ENCODE data around the gene RAD1. TPM values are rescaled to one million over a fixed set of nuclear protein-coding genes. Genes with fewer than 3 reads are reported as not detected.
A peak's percentile ranks its signal among the peaks of the same experiment; 100 is the strongest.

The RAD1 gene
- total RNA-seq, 4 donors from 2014 or later, result 11.4 to 29.9 (median 17.7) TPM

DNA sequence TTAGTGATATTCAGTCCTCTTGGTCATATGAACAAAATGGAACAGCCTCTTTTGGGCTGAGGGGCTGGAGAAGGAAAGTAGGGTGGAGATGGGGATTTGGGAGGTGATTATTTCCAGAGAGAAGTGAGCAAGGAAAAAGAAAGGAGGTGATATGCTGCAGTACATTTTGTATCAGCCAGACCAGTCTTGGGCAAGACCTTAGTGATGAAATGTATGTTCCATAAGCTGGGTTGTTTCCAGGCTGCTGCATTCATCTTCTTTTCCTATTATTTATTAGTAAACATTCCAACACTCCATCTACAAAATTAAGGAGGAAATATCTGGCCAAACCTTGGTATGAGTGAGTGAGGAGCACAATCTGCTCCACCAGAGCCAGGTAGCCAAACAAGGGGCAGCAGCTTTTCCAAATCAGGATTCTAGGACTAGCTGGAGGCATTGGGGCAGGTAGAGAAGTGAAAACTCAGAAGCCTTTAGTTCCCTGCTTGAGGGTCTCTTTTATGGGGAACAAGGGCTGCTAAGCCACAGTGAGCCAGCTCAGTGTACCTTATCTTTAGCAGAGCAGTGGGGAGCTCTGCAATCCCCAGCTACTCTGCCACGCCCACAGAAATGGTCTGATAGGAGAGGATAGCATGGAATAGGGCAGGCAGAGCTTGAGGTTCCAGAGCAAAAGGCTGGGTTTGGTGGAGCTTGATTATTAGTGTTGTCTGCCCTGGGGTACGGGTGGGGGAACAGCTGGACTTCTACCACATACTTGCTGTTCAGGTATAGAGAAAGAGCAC, 19.5 kb downstream of the RAD1 start:
- peaks cover 2% of the 10 kb centered on the region for H3K4me1 ChIP-seq
- no peak overlapping the region for H3K27ac ChIP-seq
- TF ChIP-seq EP300 (IDR thresholded peaks at IDR 0.05), result no peak
- TF ChIP-seq POLR2A (IDR thresholded peaks at IDR 0.05), result no peak
- TF ChIP-seq, protein P1, sequence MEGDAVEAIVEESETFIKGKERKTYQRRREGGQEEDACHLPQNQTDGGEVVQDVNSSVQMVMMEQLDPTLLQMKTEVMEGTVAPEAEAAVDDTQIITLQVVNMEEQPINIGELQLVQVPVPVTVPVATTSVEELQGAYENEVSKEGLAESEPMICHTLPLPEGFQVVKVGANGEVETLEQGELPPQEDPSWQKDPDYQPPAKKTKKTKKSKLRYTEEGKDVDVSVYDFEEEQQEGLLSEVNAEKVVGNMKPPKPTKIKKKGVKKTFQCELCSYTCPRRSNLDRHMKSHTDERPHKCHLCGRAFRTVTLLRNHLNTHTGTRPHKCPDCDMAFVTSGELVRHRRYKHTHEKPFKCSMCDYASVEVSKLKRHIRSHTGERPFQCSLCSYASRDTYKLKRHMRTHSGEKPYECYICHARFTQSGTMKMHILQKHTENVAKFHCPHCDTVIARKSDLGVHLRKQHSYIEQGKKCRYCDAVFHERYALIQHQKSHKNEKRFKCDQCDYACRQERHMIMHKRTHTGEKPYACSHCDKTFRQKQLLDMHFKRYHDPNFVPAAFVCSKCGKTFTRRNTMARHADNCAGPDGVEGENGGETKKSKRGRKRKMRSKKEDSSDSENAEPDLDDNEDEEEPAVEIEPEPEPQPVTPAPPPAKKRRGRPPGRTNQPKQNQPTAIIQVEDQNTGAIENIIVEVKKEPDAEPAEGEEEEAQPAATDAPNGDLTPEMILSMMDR (IDR thresholded peaks at IDR 0.05), result no peak
- TF ChIP-seq POLR2AphosphoS5 (IDR thresholded peaks at IDR 0.05), result no peak
- WGBS, result 83% methylated on average over 2 of the region's 2 CpGs
- no peak overlapping the region for H3K4me3 ChIP-seq
- no peak for DNase-seq (ENCODE audit: low spot score in 2 of 2)
- no peaks in the 10 kb centered on the region for H3K27me3 ChIP-seq
- no peaks in the 10 kb centered on the region for H3K9me3 ChIP-seq
- H3K36me3 ChIP-seq, result no peaks in the 10 kb centered on the region

- no peak overlapping the region for H3K27ac ChIP-seq
- no peaks in the 10 kb centered on the region for H3K36me3 ChIP-seq
- no peaks in the 10 kb centered on the region for H3K9me3 ChIP-seq
- DNase-seq (ENCODE audit: low spot score in 2 of 2), result no peak
- no peaks in the 10 kb centered on the region for H3K27me3 ChIP-seq
- H3K4me1 ChIP-seq, result peaks cover 2% of the 10 kb centered on the region
- TF ChIP-seq POLR2A (IDR thresholded peaks at IDR 0.05) (no peak), EP300 (IDR thresholded peaks at IDR 0.05) (no peak), POLR2AphosphoS5 (IDR thresholded peaks at IDR 0.05) (no peak)
- TF ChIP-seq, protein P1 (IDR thresholded peaks at IDR 0.05), result no peak
- WGBS, result 100% methylated on average over 1 of the region's 1 CpG
- H3K4me3 ChIP-seq, result no peak overlapping the region
Measured at GRCh38 chr5:34894716-34895115, 20.6 kb downstream of the RAD1 start.

- Histone ChIP-seq H3K27ac (no peak overlapping the region), H3K4me1 (peaks cover 2% of the 10 kb centered on the region), H3K36me3 (no peaks in the 10 kb centered on the region), H3K27me3 (no peaks in the 10 kb centered on the region), H3K9me3 (no peaks in the 10 kb centered on the region), H3K4me3 (no peak overlapping the region)
- 82% methylated on average over 6 of the region's 6 CpGs for WGBS
- TF ChIP-seq, protein P1 (IDR thresholded peaks at IDR 0.05), result no peak
- TF ChIP-seq POLR2A (IDR thresholded peaks at IDR 0.05) (no peak), POLR2AphosphoS5 (IDR thresholded peaks at IDR 0.05) (no peak)
- no peak for DNase-seq (ENCODE audit: low spot score in 2 of 2)
Measured at GRCh38 chr5:34892414-34892813, 22.9 kb downstream of the RAD1 start.

DNA sequence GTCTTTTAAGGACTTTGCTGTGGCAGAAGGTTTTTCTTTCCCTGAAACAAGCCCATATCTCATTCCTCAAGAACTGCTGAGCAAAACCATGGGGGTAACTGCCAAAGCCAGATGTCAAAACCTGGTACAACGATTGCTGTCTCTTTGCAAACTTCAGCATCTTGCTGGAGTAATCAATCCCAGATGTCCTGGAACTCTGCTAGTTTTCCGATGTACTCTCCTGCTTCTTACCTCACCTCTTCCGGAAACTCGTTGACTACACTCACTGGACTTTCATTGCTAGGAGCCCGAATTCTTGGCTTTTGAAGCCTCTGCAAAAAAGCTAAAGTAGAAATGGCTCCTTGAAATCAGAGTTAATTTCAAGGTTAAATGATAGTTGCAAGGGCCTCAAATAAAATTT, 23.3 kb downstream of the RAD1 start:
- no peak for DNase-seq (ENCODE audit: low spot score in 2 of 2)
- Histone ChIP-seq H3K9me3 (no peaks in the 10 kb centered on the region), H3K27me3 (no peaks in the 10 kb centered on the region), H3K27ac (no peak overlapping the region), H3K4me3 (no peak overlapping the region), H3K4me1 (peaks cover 2% of the 10 kb centered on the region), H3K36me3 (no peaks in the 10 kb centered on the region)
- WGBS, result 68% methylated on average over 5 of the region's 5 CpGs
- no peak for TF ChIP-seq POLR2A (IDR thresholded peaks at IDR 0.05)
- TF ChIP-seq EP300 (IDR thresholded peaks at IDR 0.05), result no peak
- TF ChIP-seq POLR2AphosphoS5 (IDR thresholded peaks at IDR 0.05), result peak in 2 of 3 donors; percentile 11 to 49
- TF ChIP-seq, protein P1 (IDR thresholded peaks at IDR 0.05), result no peak

- H3K4me1 ChIP-seq, result peaks cover 2% of the 10 kb centered on the region
- H3K4me3 ChIP-seq, result no peak overlapping the region
- no peak overlapping the region for H3K27ac ChIP-seq
- 94% methylated on average over 1 of the region's 1 CpG for WGBS
- H3K27me3 ChIP-seq, result no peaks in the 10 kb centered on the region
- TF ChIP-seq, protein P1 (IDR thresholded peaks at IDR 0.05), result no peak
- TF ChIP-seq POLR2AphosphoS5 (IDR thresholded peaks at IDR 0.05) (no peak), EP300 (IDR thresholded peaks at IDR 0.05) (no peak), POLR2A (IDR thresholded peaks at IDR 0.05) (no peak)
- no peaks in the 10 kb centered on the region for H3K36me3 ChIP-seq
- no peak for DNase-seq (ENCODE audit: low spot score in 2 of 2)
- H3K9me3 ChIP-seq, result no peaks in the 10 kb centered on the region
Measured at GRCh38 chr5:34889394-34889793, 25.9 kb downstream of the RAD1 start.
